T-helper 1 cell (primary cell): ENCODE measurements around the gene EZH2.

Experiments used
- DNase-seq, 5 donors: peaks; one replicate each; pipeline ENCODE4 v3.0.0-alpha.2; 2012 to 2020

EZH2 gene

GRCh38 chr7:148761499-148762278, 122.4 kb downstream of the EZH2 start:
- no peak for DNase-seq
